Osteocyte (in vitro differentiated cells): Measurements from ENCODE around the gene CDT1. TPM values are rescaled to one million over a fixed set of nuclear protein-coding genes. Genes with fewer than 3 reads are reported as not detected.

Experiments used
- DNase-seq: peaks from one replicate; pipeline ENCODE4 v3.0.0; 2021; ENCODE audit warnings: mixed read lengths; ENCODE audit not compliant: unreplicated experiment; ENCODE audit errors: extremely low spot score
- H3K27ac Mint-ChIP-seq: one replicate; pipeline ENCODE4 v1.8.0; 2021; ENCODE audit warnings: mild to moderate bottlenecking, mixed read lengths; ENCODE audit not compliant: unreplicated experiment
- H3K27me3 Mint-ChIP-seq: one replicate; pipeline ENCODE4 v1.8.0; 2021; ENCODE audit warnings: mixed read lengths; ENCODE audit not compliant: unreplicated experiment
- H3K36me3 Mint-ChIP-seq: one replicate; pipeline ENCODE4 v1.8.0; 2021; ENCODE audit warnings: mixed read lengths; ENCODE audit not compliant: unreplicated experiment
- H3K4me1 Mint-ChIP-seq: one replicate; pipeline ENCODE4 v1.8.0; 2021; ENCODE audit warnings: mixed read lengths; ENCODE audit not compliant: unreplicated experiment
- H3K4me3 Mint-ChIP-seq: one replicate; pipeline ENCODE4 v1.8.0; 2021; ENCODE audit warnings: mild to moderate bottlenecking, moderate library complexity, mixed read lengths; ENCODE audit not compliant: unreplicated experiment
- H3K9me3 Mint-ChIP-seq: one replicate; pipeline ENCODE4 v1.8.0; 2021; ENCODE audit warnings: mixed read lengths; ENCODE audit not compliant: unreplicated experiment
- total RNA-seq: library from RNA; stranded (reverse); gene quantifications from 2 replicates; pipeline ENCODE4 v1.2.1, GENCODE V29; 2021
- TF ChIP-seq, protein P1 (sequence below): fragments of 200-600 bp; sonication (generic); IDR thresholded peaks from 2 replicates; pipeline ENCODE4 v1.5.0; 2021; ENCODE audit warnings: antibody characterized with exemption, mild to moderate bottlenecking, moderate library complexity

Gene CDT1
- total RNA-seq, 1 donor from 2014 or later, result 6.6 TPM

DNA sequence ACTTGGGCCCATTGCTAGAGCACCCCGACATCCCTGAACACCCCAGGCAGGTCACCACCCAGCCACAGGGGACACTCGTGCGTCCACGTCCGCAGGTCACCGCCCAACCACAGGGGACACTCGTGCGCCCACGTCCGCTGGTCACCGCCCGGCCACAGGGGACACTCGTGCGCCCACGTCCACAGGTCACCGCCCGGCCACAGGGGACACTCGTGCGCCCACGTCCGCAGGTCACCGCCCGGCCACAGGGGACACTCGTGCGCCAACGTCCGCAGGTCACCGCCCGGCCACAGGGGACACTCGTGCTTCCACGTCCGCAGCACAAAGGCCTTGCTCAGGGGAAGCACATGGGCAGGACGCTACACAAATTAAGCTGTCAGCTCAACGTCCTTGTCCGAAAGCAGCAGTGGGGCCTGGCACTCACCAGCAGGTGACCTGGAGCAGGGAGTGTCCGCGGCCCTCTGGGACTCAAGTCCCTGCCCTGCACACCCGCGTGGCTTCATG, 35.5 kb downstream of the CDT1 start:
- Mint-ChIP-seq H3K27ac (no peak overlapping the region), H3K4me1 (no peaks in the 10 kb centered on the region), H3K27me3 (no peaks in the 10 kb centered on the region), H3K4me3 (no peak overlapping the region), H3K9me3 (no peaks in the 10 kb centered on the region), H3K36me3 (peaks cover 6% of the 10 kb centered on the region)
- DNase-seq, result no peak
- TF ChIP-seq, protein P1, sequence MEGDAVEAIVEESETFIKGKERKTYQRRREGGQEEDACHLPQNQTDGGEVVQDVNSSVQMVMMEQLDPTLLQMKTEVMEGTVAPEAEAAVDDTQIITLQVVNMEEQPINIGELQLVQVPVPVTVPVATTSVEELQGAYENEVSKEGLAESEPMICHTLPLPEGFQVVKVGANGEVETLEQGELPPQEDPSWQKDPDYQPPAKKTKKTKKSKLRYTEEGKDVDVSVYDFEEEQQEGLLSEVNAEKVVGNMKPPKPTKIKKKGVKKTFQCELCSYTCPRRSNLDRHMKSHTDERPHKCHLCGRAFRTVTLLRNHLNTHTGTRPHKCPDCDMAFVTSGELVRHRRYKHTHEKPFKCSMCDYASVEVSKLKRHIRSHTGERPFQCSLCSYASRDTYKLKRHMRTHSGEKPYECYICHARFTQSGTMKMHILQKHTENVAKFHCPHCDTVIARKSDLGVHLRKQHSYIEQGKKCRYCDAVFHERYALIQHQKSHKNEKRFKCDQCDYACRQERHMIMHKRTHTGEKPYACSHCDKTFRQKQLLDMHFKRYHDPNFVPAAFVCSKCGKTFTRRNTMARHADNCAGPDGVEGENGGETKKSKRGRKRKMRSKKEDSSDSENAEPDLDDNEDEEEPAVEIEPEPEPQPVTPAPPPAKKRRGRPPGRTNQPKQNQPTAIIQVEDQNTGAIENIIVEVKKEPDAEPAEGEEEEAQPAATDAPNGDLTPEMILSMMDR, result no peak

DNA sequence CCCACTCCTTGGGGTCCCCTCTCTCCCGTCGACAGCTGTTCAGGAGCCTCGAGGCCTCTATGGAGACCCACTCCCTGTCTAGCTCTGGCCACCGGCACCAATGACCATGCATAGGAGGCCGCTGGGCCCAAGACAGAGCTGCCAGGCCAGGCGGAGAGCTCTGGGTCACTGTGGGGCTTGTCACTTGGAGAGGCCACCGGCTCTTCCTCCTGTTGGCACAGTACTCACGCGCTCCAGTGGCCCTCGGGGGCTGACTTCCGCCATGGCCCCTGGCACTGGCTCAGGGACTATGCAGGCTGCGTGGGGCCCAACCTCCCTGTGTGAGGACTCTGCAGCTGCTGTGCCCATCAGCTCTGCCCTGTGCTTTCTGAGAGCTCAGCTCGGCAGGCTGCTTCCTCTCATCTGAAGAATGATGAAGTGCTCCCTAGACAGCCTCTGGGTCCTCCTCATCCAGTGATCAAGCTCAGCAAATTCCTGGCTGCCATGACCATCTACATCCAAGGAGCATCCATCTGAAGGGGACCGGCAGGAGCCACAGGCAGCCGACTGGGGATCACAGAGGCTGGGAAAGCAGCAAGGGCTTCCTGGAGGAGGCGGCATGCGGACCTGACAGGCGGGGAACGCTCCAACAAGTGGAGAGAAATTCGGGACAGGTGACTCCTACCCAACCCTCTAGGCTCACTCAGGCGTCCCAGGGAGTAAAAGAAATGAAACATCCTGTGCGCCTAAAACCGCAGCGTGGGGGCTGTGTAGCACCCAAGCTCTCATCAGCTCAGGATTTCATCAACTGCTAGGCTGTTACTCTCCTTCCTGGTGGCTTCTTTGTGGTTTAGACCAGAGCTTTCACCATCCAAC, 36.4 kb downstream of the CDT1 start:
- Mint-ChIP-seq H3K4me1 (no peaks in the 10 kb centered on the region), H3K36me3 (peaks cover 4% of the 10 kb centered on the region), H3K9me3 (no peaks in the 10 kb centered on the region), H3K27ac (no peak overlapping the region), H3K27me3 (no peaks in the 10 kb centered on the region), H3K4me3 (no peak overlapping the region)
- no peak for DNase-seq
- TF ChIP-seq, protein P1, result no peak

DNA sequence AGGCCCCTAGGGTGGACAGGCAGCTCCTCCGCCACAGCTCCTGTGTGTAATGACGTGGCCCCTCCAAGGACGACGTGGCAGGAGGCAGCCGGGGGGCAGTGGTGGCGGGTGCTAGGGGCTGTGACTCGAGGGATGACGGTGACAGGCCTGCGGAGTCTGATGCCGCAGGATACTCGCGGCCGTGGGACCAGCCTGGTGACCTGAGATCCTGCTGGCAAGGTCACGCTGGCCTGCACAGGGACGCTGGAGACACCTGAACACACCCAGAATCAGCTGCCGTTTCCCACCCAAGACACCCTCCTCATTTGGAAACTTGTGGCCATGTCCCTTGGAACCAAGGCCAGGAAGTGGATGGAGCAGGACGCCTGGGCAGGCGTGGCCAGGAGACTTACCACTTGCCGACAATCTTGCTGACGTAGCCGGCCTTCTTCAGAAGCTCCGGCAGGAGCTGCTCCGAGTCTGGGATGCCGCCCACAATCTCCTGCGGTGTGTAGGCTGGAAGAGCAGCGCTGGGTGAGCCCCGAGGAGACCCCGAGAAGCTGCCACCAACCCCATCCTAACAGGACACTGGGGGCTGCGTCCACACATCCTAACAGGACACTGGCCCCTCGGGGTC, 37.1 kb downstream of the CDT1 start:
- Mint-ChIP-seq H3K27me3 (no peaks in the 10 kb centered on the region), H3K4me1 (no peaks in the 10 kb centered on the region), H3K4me3 (no peak overlapping the region), H3K27ac (no peak overlapping the region), H3K36me3 (peaks cover 4% of the 10 kb centered on the region), H3K9me3 (no peaks in the 10 kb centered on the region)
- TF ChIP-seq, protein P1, result no peak
- no peak for DNase-seq

DNA sequence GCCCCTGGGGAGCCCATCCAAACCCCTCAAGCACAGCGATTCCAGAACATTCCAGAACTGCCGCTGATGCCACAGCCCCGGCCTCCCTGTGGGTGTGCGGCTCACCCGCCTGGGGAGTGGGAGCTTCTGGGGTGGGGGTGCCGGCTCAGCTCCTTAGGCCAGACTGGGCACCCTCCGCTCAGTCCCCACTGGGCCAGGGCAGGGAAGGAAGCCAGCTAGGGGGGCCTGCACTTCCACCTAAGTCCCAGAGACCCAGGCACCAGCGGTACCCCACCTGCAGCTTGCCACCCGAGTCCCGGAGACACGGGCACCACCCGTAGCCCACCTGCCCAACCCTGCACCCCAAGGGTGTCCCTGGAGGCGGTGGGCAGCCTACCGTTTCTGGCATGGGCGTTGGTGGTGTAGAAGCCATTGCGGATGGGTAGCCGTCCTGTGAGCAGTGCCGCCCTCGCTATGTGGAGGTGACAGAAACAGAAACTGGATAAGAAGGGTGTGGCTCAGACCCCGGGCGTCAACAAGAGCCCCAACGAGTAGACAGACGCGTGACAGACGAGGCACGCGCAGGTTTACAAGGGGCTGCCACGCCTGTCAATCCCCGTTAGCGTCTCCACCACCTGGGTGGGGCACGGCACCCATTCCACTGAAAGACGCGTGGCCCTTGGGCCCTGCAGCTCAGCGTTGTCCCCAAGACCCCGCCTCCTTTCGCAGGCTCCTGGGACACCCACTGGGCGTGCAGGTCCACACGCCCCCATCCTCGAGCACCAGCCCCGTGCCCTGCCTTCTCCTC, 38.1 kb downstream of the CDT1 start:
- no peak overlapping the region for H3K27ac Mint-ChIP-seq
- TF ChIP-seq, protein P1, result no peak
- no peaks in the 10 kb centered on the region for H3K4me1 Mint-ChIP-seq

More for the DNA sequence above, 38.1 kb downstream of the CDT1 start:
- Mint-ChIP-seq H3K4me3 (no peak overlapping the region), H3K36me3 (peaks cover 4% of the 10 kb centered on the region), H3K27me3 (no peaks in the 10 kb centered on the region), H3K9me3 (no peaks in the 10 kb centered on the region)
- DNase-seq, result no peak
